Amniotic stem cell (primary cell): Measurements from ENCODE around the gene FCGR3A.
"Not testable (repeated sequence)": the region's sequence is repeated elsewhere in the genome, so short reads cannot be mapped to it uniquely, and the experiment has no call there.

Experiments
- DNase-seq: peaks from one replicate; lab custom pipeline; 2025; lab: John Stamatoyannopoulos, UW

Gene FCGR3A

GRCh38 chr1:161549652-161550051 is at the start of gene FCGR3A:
TSS of gene FCGR3A (minus strand) at chr1:161549818. CDS start at chr1:161549736, 82 bp downstream.
- DNase-seq, result no peak

GRCh38 chr1:161597077-161597476 is 47.5 kb upstream of the FCGR3A start:
- DNase-seq, result not testable (repeated sequence)

GRCh38 chr1:161595583-161595982 is 46.0 kb upstream of the FCGR3A start:
- DNase-seq, result not testable (repeated sequence)

GRCh38 chr1:161595173-161595572 is 45.6 kb upstream of the FCGR3A start:
- DNase-seq, result not testable (repeated sequence)

- not testable (repeated sequence) for DNase-seq
Measured at GRCh38 chr1:161594269-161594984, 44.8 kb upstream of the FCGR3A start.

- not testable (repeated sequence) for DNase-seq
Measured at GRCh38 chr1:161593092-161593755, 43.6 kb upstream of the FCGR3A start.

- not testable (repeated sequence) for DNase-seq
Measured at GRCh38 chr1:161592586-161592985, 43.0 kb upstream of the FCGR3A start.

GRCh38 chr1:161589920-161590319 is 40.3 kb upstream of the FCGR3A start:
- DNase-seq, result not testable (repeated sequence)

- DNase-seq, result not testable (repeated sequence)
Measured at GRCh38 chr1:161589365-161589764, 39.7 kb upstream of the FCGR3A start.

GRCh38 chr1:161588596-161588995 is 39.0 kb upstream of the FCGR3A start:
- DNase-seq, result not testable (repeated sequence)

GRCh38 chr1:161582882-161583281 is 33.3 kb upstream of the FCGR3A start:
- DNase-seq, result not testable (repeated sequence)

GRCh38 chr1:161580879-161581537 is 31.4 kb upstream of the FCGR3A start:
- DNase-seq, result not testable (repeated sequence)

GRCh38 chr1:161579856-161580507 is 30.4 kb upstream of the FCGR3A start:
- DNase-seq, result not testable (repeated sequence)

GRCh38 chr1:161576676-161577075 is 27.1 kb upstream of the FCGR3A start:
- not testable (repeated sequence) for DNase-seq

- not testable (repeated sequence) for DNase-seq
Measured at GRCh38 chr1:161571703-161572102, 22.1 kb upstream of the FCGR3A start.

GRCh38 chr1:161566602-161566960 is 17.0 kb upstream of the FCGR3A start:
- DNase-seq, result not testable (repeated sequence)

- DNase-seq, result not testable (repeated sequence)
Measured at GRCh38 chr1:161563522-161563921, 13.9 kb upstream of the FCGR3A start.

- not testable (repeated sequence) for DNase-seq
Measured at GRCh38 chr1:161562441-161562840, 12.8 kb upstream of the FCGR3A start.

- not testable (repeated sequence) for DNase-seq
Measured at GRCh38 chr1:161560960-161561715, 11.5 kb upstream of the FCGR3A start.

- DNase-seq, result not testable (repeated sequence)
Measured at GRCh38 chr1:161557506-161558450, 8.2 kb upstream of the FCGR3A start.
